ENCODE data around the gene ARHGAP31. TPM values are rescaled to one million over a fixed set of nuclear protein-coding genes. Genes with fewer than 3 reads are reported as not detected.

Gene ARHGAP31, protein sequence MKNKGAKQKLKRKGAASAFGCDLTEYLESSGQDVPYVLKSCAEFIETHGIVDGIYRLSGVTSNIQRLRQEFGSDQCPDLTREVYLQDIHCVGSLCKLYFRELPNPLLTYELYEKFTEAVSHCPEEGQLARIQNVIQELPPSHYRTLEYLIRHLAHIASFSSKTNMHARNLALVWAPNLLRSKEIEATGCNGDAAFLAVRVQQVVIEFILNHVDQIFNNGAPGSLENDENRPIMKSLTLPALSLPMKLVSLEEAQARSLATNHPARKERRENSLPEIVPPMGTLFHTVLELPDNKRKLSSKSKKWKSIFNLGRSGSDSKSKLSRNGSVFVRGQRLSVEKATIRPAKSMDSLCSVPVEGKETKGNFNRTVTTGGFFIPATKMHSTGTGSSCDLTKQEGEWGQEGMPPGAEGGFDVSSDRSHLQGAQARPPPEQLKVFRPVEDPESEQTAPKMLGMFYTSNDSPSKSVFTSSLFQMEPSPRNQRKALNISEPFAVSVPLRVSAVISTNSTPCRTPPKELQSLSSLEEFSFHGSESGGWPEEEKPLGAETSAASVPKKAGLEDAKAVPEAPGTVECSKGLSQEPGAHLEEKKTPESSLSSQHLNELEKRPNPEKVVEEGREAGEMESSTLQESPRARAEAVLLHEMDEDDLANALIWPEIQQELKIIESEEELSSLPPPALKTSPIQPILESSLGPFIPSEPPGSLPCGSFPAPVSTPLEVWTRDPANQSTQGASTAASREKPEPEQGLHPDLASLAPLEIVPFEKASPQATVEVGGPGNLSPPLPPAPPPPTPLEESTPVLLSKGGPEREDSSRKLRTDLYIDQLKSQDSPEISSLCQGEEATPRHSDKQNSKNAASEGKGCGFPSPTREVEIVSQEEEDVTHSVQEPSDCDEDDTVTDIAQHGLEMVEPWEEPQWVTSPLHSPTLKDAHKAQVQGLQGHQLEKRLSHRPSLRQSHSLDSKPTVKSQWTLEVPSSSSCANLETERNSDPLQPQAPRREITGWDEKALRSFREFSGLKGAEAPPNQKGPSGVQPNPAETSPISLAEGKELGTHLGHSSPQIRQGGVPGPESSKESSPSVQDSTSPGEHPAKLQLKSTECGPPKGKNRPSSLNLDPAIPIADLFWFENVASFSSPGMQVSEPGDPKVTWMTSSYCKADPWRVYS (N-terminal part only)
- 7.0 and 7.8 TPM in 2 replicates for total RNA-seq

DNA sequence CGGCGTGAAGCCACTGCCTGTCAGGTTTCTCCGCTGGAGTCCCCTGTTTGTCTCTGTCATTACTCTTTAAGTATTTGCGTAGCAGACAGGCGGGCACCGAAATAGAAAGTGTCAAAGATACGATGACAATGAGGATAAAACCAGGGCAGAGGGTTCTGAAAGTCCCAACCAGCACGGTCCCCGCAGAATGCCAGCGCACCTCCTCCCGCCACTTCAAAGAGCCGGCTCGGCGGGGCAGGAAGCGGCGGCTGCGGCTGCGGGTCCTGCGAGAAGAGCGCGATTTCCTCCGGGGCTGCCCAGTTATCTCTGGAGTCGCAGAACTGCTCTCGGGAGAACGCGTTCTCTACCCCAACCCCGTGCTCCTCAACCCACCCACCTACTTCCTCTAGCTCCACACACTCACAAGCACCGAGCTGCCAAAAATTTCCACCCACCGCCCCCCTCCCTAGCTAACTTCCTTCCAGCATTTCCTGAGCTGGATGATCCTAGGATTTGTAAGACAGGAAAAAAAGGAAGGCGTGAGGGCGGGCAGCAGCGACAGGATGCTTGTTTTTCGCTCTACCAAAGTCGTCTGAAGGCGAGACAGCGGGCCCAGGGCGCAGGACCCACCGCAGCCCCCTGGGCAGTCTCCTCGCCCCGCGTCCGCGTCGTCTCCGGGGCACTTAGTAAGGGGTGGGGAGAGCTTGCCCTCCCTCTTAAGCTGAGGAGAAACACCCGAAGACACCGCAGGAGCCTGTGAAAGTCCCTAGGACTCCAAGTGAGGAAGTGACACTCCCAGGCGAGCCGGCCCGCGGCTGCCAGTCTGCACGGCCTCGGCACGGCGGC, at the start of gene ARHGAP31:
Gene ARHGAP31 (plus strand): TSS at position 513 of the 825 bp plus-strand sequence. CDS start 522 bp downstream, outside the sequence.

DNA sequence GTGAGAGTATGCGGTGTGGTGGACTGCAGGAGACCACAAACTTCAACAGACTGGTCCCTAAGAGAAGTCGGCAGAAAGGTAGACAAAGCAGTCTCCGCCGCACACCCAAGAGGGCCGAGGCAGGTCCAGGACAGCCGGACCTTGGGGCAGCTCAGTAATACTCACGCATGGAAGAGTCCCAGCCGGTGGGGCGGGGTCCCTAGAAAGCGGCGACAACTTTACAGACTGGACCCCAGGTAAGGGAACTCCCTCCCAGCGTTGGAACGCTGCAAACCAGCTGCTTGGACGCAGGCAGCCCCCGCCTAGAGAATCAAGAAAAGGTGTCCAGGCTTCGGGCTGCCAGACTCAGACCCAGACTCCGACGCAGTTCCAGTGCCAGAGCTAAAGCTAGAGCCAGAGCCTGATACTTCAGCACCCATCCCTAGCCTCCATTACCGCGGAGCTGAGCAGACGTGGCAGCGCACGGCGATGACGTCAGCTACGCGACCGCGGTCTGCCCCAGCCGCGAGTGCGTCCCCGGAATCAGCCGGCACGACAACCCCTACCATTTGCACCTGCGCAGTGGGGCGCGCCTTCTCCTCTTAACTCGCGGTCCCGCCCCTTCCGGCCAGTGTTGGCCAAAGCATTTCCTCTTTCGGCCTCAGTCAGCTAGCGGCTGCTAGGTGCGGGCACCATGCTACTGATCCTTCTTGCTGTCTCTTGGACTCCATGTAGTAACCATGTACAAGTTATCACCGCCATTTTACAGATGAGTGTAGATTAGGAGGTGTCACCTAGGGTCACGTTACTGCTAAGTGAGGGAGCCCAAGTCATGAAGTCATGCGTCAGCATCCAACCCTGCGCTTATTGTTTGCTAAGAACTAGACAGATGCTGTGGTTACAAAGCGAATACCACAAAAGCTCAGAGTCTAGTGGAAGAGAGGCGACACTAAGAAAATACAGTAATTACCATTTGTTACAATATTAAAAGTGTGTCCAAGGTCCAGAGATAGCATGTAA, 169.3 kb downstream of the ARHGAP31 start, which contains the start of gene TMEM39A:
Gene TMEM39A (minus strand): TSS at position 445 of the 999 bp plus-strand sequence. CDS start 1,541 bp downstream, outside the sequence.

Other genes with a start within 250 kb of the ARHGAP31 start
- not detected in 2 replicates for gene TEX55, start 148.2 kb upstream of the ARHGAP31 start, total RNA-seq
- gene UPK1B, start 120.8 kb upstream of the ARHGAP31 start, total RNA-seq = not detected in 2 replicates
- 14.4 and 20.8 TPM in 2 replicates for gene B4GALT4, start 53.5 kb upstream of the ARHGAP31 start, total RNA-seq
- 40.8 and 41.6 TPM in 2 replicates for gene TMEM39A, start 169.2 kb downstream of the ARHGAP31 start, total RNA-seq
- 13.1 and 13.6 TPM in 2 replicates for gene POGLUT1, start 174.6 kb downstream of the ARHGAP31 start, total RNA-seq
- 34.5 and 34.7 TPM in 2 replicates for gene TIMMDC1, start 204.2 kb downstream of the ARHGAP31 start, total RNA-seq